GM18505 (cell line): ENCODE measurements around the gene C1GALT1.
"Not testable (repeated sequence)": the region's sequence is repeated elsewhere in the genome, so short reads cannot be mapped to it uniquely, and the experiment has no call there.

ENCODE experiments used
- ATAC-seq: cut with Tn5 transposase; IDR thresholded peaks from one replicate; pipeline ENCODE4 v1.9.1; 2021; ENCODE audit not compliant: unreplicated experiment
- POLR2A ChIP-seq: IDR thresholded peaks from 4 replicates; pipeline ENCODE4 v1.6.1; 2011; ENCODE audit warnings: borderline replicate concordance; ENCODE audit not compliant: insufficient read depth, insufficient read length; ENCODE audit errors: extremely low read depth

Gene C1GALT1

GRCh38 chr7:7178906-7179305, 3.4 kb upstream of the C1GALT1 start:
- ATAC-seq: no peak
- no peak for TF ChIP-seq POLR2A

GRCh38 chr7:7180725-7181449, 1.5 kb upstream of the C1GALT1 start:
- no peak for ATAC-seq
- TF ChIP-seq POLR2A: no peak

GRCh38 chr7:7181519-7182155, 707 bp upstream of the C1GALT1 start:
- TF ChIP-seq POLR2A: no peak
- ATAC-seq: peak; percentile 34

- peak; percentile 29 for ATAC-seq
- peak; percentile 19 for TF ChIP-seq POLR2A
These were observed 905 bp downstream of the C1GALT1 start for GRCh38 chr7:7183061-7183837.

GRCh38 chr7:7183838-7184463, 1.6 kb downstream of the C1GALT1 start:
- no peak for TF ChIP-seq POLR2A
- no peak for ATAC-seq

GRCh38 chr7:7185371-7185989, 3.1 kb downstream of the C1GALT1 start:
- ATAC-seq: no peak
- TF ChIP-seq POLR2A: no peak

- no peak for ATAC-seq
- no peak for TF ChIP-seq POLR2A
These were observed 5.7 kb downstream of the C1GALT1 start for GRCh38 chr7:7188091-7188490.

- no peak for ATAC-seq
- no peak for TF ChIP-seq POLR2A
These were observed 6.4 kb downstream of the C1GALT1 start for GRCh38 chr7:7188742-7189141.

GRCh38 chr7:7190142-7190541, 7.8 kb downstream of the C1GALT1 start:
- no peak for ATAC-seq
- no peak for TF ChIP-seq POLR2A

GRCh38 chr7:7191137-7191536, 8.8 kb downstream of the C1GALT1 start:
- no peak for ATAC-seq
- TF ChIP-seq POLR2A: no peak

GRCh38 chr7:7192798-7193788, 10.7 kb downstream of the C1GALT1 start:
- ATAC-seq: not testable (repeated sequence)

GRCh38 chr7:7199592-7199991, 17.2 kb downstream of the C1GALT1 start:
- ATAC-seq: not testable (repeated sequence)

GRCh38 chr7:7200255-7200654, 17.9 kb downstream of the C1GALT1 start:
- not testable (repeated sequence) for ATAC-seq
